Measurements from ENCODE around the gene ZNF280D.

ZNF280D gene

GRCh38 chr15:56648311-56648710, 85.0 kb downstream of the ZNF280D start:
- no peak overlapping the region for H3K4me3 ChIP-seq (ENCODE audit: low read depth, low read length)
- no peak for DNase-seq (ENCODE audit: low read depth)
- TF ChIP-seq CTCF (IDR thresholded peaks at IDR 0.05; ENCODE audit: low read depth, low read length) (no peak), MYC (IDR thresholded peaks at IDR 0.05; ENCODE audit: low read depth, low read length) (no peak), POLR2A (IDR thresholded peaks at IDR 0.05; ENCODE audit: extremely low read depth, insufficient read length) (no peak)
- TF ChIP-seq, protein P1, sequence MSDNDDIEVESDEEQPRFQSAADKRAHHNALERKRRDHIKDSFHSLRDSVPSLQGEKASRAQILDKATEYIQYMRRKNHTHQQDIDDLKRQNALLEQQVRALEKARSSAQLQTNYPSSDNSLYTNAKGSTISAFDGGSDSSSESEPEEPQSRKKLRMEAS (IDR thresholded peaks at IDR 0.05; ENCODE audit: low read depth, low read length) = no peak

- no peak for TF ChIP-seq POLR2A (IDR thresholded peaks at IDR 0.05; ENCODE audit: extremely low read depth, insufficient read length)
- no peak for TF ChIP-seq CTCF (IDR thresholded peaks at IDR 0.05; ENCODE audit: low read depth, low read length)
- TF ChIP-seq MYC (IDR thresholded peaks at IDR 0.05; ENCODE audit: low read depth, low read length) = no peak
- TF ChIP-seq, protein P1 (IDR thresholded peaks at IDR 0.05; ENCODE audit: low read depth, low read length) = no peak
- no peak for DNase-seq (ENCODE audit: low read depth)
- no peak overlapping the region for H3K4me3 ChIP-seq (ENCODE audit: low read depth, low read length)
These were observed 92.8 kb downstream of the ZNF280D start for GRCh38 chr15:56640549-56640948.

DNA sequence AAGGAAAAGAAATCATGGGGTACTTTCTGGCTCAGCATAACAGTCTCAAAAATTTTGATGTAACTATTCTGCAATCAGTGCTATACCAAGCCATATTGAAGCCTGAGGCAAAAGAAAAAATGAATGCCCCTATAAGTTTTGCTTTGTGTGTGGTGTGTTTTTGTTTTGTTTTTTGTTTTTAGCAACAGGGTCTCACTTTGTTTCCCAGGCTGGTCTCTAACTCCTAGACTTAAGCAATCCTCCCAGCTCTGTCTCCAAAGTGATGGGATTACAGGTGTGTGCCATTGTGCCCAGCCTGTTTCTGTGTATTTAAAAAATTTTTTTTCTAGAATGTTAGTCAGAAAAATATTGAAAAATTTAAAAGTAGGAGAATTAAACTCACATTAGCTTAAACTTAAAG, 93.2 kb downstream of the ZNF280D start:
- H3K4me3 ChIP-seq (ENCODE audit: low read depth, low read length) = no peak overlapping the region
- no peak for DNase-seq (ENCODE audit: low read depth)
- no peak for TF ChIP-seq CTCF (IDR thresholded peaks at IDR 0.05; ENCODE audit: low read depth, low read length)
- no peak for TF ChIP-seq MYC (IDR thresholded peaks at IDR 0.05; ENCODE audit: low read depth, low read length)
- TF ChIP-seq POLR2A (IDR thresholded peaks at IDR 0.05; ENCODE audit: extremely low read depth, insufficient read length) = no peak
- TF ChIP-seq, protein P1 (IDR thresholded peaks at IDR 0.05; ENCODE audit: low read depth, low read length) = no peak

DNA sequence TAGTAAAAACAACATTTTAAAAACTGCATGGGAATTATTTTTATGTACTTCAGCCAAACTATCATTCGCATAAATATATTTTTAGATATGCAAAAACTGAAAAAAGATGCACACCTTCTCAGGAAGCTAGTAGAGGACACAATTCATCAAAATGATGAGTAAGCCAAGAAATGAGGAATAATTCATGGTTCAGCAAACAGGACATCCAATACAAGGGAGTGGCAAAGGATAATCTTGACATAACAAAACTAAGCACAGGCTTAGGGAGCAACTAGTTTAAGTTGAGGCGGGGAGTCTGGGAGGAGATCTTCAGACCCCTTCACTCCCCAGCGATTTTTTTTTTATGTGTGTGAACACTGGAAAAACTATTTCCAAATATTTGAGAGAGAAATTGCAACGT, 93.7 kb downstream of the ZNF280D start:
- no peak for DNase-seq (ENCODE audit: low read depth)
- TF ChIP-seq POLR2A (IDR thresholded peaks at IDR 0.05; ENCODE audit: extremely low read depth, insufficient read length) = no peak
- no peak for TF ChIP-seq CTCF (IDR thresholded peaks at IDR 0.05; ENCODE audit: low read depth, low read length)
- TF ChIP-seq, protein P1 (IDR thresholded peaks at IDR 0.05; ENCODE audit: low read depth, low read length) = no peak
- no peak for TF ChIP-seq MYC (IDR thresholded peaks at IDR 0.05; ENCODE audit: low read depth, low read length)
- H3K4me3 ChIP-seq (ENCODE audit: low read depth, low read length) = no peak overlapping the region

- TF ChIP-seq CTCF (IDR thresholded peaks at IDR 0.05; ENCODE audit: low read depth, low read length) (no peak), POLR2A (IDR thresholded peaks at IDR 0.05; ENCODE audit: extremely low read depth, insufficient read length) (no peak), MYC (IDR thresholded peaks at IDR 0.05; ENCODE audit: low read depth, low read length) (no peak)
- TF ChIP-seq, protein P1 (IDR thresholded peaks at IDR 0.05; ENCODE audit: low read depth, low read length) = no peak
- H3K4me3 ChIP-seq (ENCODE audit: low read depth, low read length) = no peak overlapping the region
- DNase-seq (ENCODE audit: low read depth) = no peak
These were observed 101.5 kb downstream of the ZNF280D start for GRCh38 chr15:56631765-56632164.

All from NB4 (cell line).